SH-SY5Y (cell line): ENCODE data around the gene PNKP.

ENCODE experiments used
- GATA2 ChIP-seq: IDR thresholded peaks from 2 replicates; pipeline ENCODE4 v1.6.1; 2011; ENCODE audit warnings: mild to moderate bottlenecking, low read depth, low read length
- GATA3 ChIP-seq: IDR thresholded peaks from 2 replicates; pipeline ENCODE4 v1.6.1; 2011; ENCODE audit warnings: low read depth, mild to moderate bottlenecking, low read length, moderate library complexity

DNA sequence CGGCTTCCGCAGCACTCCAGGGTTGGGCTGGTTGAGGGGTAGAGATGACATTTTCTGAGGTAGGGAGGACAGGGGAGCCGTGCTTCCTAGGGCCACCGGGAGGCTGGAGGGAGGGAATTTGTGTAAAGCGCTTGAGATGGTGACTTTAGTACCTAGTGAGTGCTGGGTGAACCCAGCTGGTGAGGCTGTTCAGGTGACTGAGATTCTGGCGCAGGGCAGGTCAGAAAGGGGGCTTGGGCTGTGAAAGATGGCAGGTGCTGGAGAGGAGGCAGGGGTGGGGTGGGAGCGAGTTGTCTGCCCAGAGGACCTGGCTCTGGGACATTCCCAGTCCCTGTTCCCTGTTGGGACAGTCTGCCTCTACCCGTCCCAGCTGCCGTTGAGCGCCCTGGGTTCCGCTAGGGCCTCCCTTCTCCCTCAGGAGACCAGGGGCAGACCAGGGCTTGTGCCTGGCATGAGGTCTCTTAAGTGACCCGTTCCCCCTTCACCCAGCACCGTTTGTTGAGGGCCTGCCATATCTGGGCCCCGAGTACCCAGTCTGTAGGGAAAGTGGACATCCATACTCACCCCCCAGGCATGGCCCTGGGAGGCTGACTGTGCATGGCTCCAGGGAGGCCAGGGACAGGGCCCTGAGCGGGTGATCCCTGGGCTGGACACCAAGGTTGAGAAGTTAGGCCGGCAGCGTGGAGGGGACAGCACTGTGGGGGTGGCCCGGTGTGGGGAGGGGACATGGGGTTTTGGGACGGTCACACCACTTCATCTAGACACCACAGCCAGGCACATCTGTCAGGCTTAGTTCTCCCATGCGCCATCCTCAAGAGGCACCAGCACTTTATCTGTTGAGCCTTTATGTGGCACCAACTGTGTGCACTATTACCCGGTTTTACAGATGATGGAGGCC is 11.5 kb downstream of the PNKP start:
- TF ChIP-seq GATA2 (no peak), GATA3 (no peak)
